Neural cell (in vitro differentiated cells): Measurements from ENCODE around the gene ACTN1. TPM values are rescaled to one million over a fixed set of nuclear protein-coding genes. Genes with fewer than 3 reads are reported as not detected.

Experiments used
- H2AFZ ChIP-seq: fragments of 200-600, 300-800 bp; sonication (generic), shearing (Covaris generic); 2 replicates; pipeline ENCODE4 v1.6.0; 2014; ENCODE audit warnings: low read depth, mild to moderate bottlenecking, antibody characterized with exemption, low read length, moderate library complexity
- H3F3A ChIP-seq: fragments of 200-600 bp; shearing (Covaris generic); 2 replicates; pipeline ENCODE4 v1.6.1; 2016; ENCODE audit warnings: mild to moderate bottlenecking, moderate library complexity, mixed read lengths, antibody characterized with exemption, low read length; ENCODE audit not compliant: insufficient read depth, poor library complexity, severe bottlenecking
- H3K27ac ChIP-seq: fragments of 200-600, 300-800 bp; sonication (generic), shearing (Covaris generic); 2 replicates; pipeline ENCODE4 v1.5.1; 2014; ENCODE audit warnings: mild to moderate bottlenecking, low read length, moderate library complexity
- H3K27me3 ChIP-seq: fragments of 300-800, 200-600 bp; sonication (generic), shearing (Covaris generic); 2 replicates; pipeline ENCODE4 v1.6.0; 2014; ENCODE audit warnings: mild to moderate bottlenecking, low read depth, low read length, moderate library complexity; ENCODE audit not compliant: insufficient read depth
- H3K36me3 ChIP-seq: fragments of 300-800, 200-600 bp; sonication (generic), shearing (Covaris generic); 2 replicates; pipeline ENCODE4 v1.5.1; 2014; ENCODE audit warnings: mild to moderate bottlenecking, antibody characterized with exemption, low read length, moderate library complexity; ENCODE audit not compliant: insufficient read depth
- H3K4me2 ChIP-seq: fragments of 300-800, 200-600 bp; sonication (generic), shearing (Covaris generic); 2 replicates; pipeline ENCODE4 v1.6.0; 2014; ENCODE audit warnings: mild to moderate bottlenecking, low read length
- H3K4me3 ChIP-seq: fragments of 300-800, 200-600 bp; sonication (generic), shearing (Covaris generic); 2 replicates; pipeline ENCODE4 v1.5.1; 2014; ENCODE audit warnings: mild to moderate bottlenecking, low read length, moderate library complexity
- H3K79me2 ChIP-seq: fragments of 200-600 bp; shearing (Covaris generic); replicated peaks from 2 replicates; pipeline ENCODE4 v1.6.0; 2014; ENCODE audit warnings: mild to moderate bottlenecking, low read length, moderate library complexity; ENCODE audit not compliant: insufficient read depth
- H3K9ac ChIP-seq: fragments of 300-800, 200-600 bp; sonication (generic), shearing (Covaris generic); 2 replicates; pipeline ENCODE4 v1.6.1; 2016; ENCODE audit warnings: mild to moderate bottlenecking, low read length, mixed read lengths
- H3K9me2 ChIP-seq: fragments of 200-600 bp; shearing (Covaris generic); 2 replicates; pipeline ENCODE4 v1.6.1; 2016; ENCODE audit warnings: mild to moderate bottlenecking, low read length, mixed read lengths; ENCODE audit not compliant: insufficient read depth
- H3K9me3 ChIP-seq: fragments of 200-600, 300-800 bp; sonication (generic), shearing (Covaris generic); 2 replicates; pipeline ENCODE4 v1.6.1; 2016; ENCODE audit warnings: mild to moderate bottlenecking, mixed run types, low read length, moderate library complexity, mixed read lengths
- H4K20me1 ChIP-seq: fragments of 200-600 bp; shearing (Covaris generic); 2 replicates; pipeline ENCODE4 v1.6.1; 2016; ENCODE audit warnings: mild to moderate bottlenecking, mixed run types; ENCODE audit not compliant: insufficient read depth
- EP300 ChIP-seq: fragments of 450-650 bp; conservative IDR thresholded peaks from 2 replicates; pipeline ENCODE4 v1.6.1; 2014; ENCODE audit warnings: antibody characterized with exemption, mild to moderate bottlenecking, moderate library complexity; ENCODE audit not compliant: poor library complexity, severe bottlenecking
- EZH2 ChIP-seq: fragments of 200-600, 300-800 bp; shearing (Covaris generic), sonication (generic); IDR thresholded peaks from 2 replicates; pipeline ENCODE4 v1.6.1; 2014; ENCODE audit warnings: antibody characterized with exemption, low read length, borderline replicate concordance, mild to moderate bottlenecking; ENCODE audit not compliant: insufficient read depth, poor library complexity, severe bottlenecking
- MXI1 ChIP-seq: fragments of 450-650 bp; conservative IDR thresholded peaks from 2 replicates; pipeline ENCODE4 v1.6.1; 2014; ENCODE audit warnings: antibody characterized with exemption, mild to moderate bottlenecking; ENCODE audit not compliant: poor library complexity, severe bottlenecking
- POLR2AphosphoS5 ChIP-seq: IDR thresholded peaks from 2 replicates; pipeline ENCODE4 v1.6.1; 2012
- RAD21 ChIP-seq: fragments of 450-650 bp; conservative IDR thresholded peaks from 2 replicates; pipeline ENCODE4 v1.6.1; 2014; ENCODE audit warnings: antibody characterized with exemption, mild to moderate bottlenecking, moderate library complexity
- SMC3 ChIP-seq: fragments of 450-650 bp; conservative IDR thresholded peaks from 2 replicates; pipeline ENCODE4 v1.6.1; 2014; ENCODE audit warnings: antibody characterized with exemption, mild to moderate bottlenecking, moderate library complexity; ENCODE audit not compliant: poor library complexity
- TAF1 ChIP-seq: IDR thresholded peaks from 2 replicates; pipeline ENCODE4 v1.6.1; 2012; ENCODE audit warnings: low read depth
- polyA plus RNA-seq: library from polyadenylated mRNA; depleted of rRNA; stranded (reverse); fragments of >200 nt; gene quantifications from 2 replicates; pipeline ENCODE4 v1.2.3, GENCODE V29; 2014
- TF ChIP-seq, protein P1 (sequence below): IDR thresholded peaks from 2 replicates; pipeline ENCODE4 v1.6.1; 2012; ENCODE audit warnings: borderline replicate concordance
- TF ChIP-seq, protein P2 (sequence below): fragments of 450-650 bp; IDR thresholded peaks from 2 replicates; pipeline ENCODE4 v1.5.1; 2014; ENCODE audit warnings: antibody characterized with exemption, mild to moderate bottlenecking, moderate library complexity; ENCODE audit not compliant: poor library complexity, severe bottlenecking

Gene ACTN1
- polyA plus RNA-seq, 1 donor from 2014 or later = 10.8 TPM

DNA sequence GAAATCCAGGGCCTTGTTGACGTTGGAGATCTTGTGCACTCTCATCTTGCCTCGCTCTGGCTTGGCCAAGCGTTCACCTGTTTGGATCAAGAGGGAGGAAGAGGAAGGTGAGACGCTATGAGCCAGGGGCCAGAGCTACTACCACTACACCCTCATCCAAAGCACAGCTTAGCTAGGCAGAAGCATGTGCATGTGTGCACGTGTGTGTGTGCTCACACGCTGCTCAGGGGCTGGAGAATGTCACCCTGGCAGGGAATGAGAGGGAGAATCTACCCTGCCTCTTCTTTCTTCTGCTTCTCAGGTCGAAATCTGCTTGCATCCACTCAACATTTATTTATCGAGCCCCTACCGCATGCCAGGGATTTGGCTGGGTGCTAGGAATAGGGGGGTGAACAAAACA is 58.1 kb downstream of the ACTN1 start:
- H3K36me3 ChIP-seq = no peaks in the 10 kb centered on the region
- TF ChIP-seq, protein P1, sequence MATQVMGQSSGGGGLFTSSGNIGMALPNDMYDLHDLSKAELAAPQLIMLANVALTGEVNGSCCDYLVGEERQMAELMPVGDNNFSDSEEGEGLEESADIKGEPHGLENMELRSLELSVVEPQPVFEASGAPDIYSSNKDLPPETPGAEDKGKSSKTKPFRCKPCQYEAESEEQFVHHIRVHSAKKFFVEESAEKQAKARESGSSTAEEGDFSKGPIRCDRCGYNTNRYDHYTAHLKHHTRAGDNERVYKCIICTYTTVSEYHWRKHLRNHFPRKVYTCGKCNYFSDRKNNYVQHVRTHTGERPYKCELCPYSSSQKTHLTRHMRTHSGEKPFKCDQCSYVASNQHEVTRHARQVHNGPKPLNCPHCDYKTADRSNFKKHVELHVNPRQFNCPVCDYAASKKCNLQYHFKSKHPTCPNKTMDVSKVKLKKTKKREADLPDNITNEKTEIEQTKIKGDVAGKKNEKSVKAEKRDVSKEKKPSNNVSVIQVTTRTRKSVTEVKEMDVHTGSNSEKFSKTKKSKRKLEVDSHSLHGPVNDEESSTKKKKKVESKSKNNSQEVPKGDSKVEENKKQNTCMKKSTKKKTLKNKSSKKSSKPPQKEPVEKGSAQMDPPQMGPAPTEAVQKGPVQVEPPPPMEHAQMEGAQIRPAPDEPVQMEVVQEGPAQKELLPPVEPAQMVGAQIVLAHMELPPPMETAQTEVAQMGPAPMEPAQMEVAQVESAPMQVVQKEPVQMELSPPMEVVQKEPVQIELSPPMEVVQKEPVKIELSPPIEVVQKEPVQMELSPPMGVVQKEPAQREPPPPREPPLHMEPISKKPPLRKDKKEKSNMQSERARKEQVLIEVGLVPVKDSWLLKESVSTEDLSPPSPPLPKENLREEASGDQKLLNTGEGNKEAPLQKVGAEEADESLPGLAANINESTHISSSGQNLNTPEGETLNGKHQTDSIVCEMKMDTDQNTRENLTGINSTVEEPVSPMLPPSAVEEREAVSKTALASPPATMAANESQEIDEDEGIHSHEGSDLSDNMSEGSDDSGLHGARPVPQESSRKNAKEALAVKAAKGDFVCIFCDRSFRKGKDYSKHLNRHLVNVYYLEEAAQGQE = no peak
- TF ChIP-seq MXI1 (no peak), SMC3 (no peak), EZH2 (no peak), EP300 (no peak), RAD21 (no peak), POLR2AphosphoS5 (no peak), TAF1 (no peak)
- TF ChIP-seq, protein P2, sequence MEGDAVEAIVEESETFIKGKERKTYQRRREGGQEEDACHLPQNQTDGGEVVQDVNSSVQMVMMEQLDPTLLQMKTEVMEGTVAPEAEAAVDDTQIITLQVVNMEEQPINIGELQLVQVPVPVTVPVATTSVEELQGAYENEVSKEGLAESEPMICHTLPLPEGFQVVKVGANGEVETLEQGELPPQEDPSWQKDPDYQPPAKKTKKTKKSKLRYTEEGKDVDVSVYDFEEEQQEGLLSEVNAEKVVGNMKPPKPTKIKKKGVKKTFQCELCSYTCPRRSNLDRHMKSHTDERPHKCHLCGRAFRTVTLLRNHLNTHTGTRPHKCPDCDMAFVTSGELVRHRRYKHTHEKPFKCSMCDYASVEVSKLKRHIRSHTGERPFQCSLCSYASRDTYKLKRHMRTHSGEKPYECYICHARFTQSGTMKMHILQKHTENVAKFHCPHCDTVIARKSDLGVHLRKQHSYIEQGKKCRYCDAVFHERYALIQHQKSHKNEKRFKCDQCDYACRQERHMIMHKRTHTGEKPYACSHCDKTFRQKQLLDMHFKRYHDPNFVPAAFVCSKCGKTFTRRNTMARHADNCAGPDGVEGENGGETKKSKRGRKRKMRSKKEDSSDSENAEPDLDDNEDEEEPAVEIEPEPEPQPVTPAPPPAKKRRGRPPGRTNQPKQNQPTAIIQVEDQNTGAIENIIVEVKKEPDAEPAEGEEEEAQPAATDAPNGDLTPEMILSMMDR = no peak
- no peak overlapping the region for H3K4me3 ChIP-seq
- H2AFZ ChIP-seq = no peak overlapping the region
- H3K9me3 ChIP-seq = no peaks in the 10 kb centered on the region
- no peak overlapping the region for H3K27ac ChIP-seq
- no peaks in the 10 kb centered on the region for H3F3A ChIP-seq
- H3K9me2 ChIP-seq = no peaks in the 10 kb centered on the region
- H3K4me2 ChIP-seq = no peak overlapping the region
- H4K20me1 ChIP-seq = no peaks in the 10 kb centered on the region
- no peaks in the 10 kb centered on the region for H3K27me3 ChIP-seq
- no peak overlapping the region for H3K9ac ChIP-seq
- no peaks in the 10 kb centered on the region for H3K79me2 ChIP-seq

DNA sequence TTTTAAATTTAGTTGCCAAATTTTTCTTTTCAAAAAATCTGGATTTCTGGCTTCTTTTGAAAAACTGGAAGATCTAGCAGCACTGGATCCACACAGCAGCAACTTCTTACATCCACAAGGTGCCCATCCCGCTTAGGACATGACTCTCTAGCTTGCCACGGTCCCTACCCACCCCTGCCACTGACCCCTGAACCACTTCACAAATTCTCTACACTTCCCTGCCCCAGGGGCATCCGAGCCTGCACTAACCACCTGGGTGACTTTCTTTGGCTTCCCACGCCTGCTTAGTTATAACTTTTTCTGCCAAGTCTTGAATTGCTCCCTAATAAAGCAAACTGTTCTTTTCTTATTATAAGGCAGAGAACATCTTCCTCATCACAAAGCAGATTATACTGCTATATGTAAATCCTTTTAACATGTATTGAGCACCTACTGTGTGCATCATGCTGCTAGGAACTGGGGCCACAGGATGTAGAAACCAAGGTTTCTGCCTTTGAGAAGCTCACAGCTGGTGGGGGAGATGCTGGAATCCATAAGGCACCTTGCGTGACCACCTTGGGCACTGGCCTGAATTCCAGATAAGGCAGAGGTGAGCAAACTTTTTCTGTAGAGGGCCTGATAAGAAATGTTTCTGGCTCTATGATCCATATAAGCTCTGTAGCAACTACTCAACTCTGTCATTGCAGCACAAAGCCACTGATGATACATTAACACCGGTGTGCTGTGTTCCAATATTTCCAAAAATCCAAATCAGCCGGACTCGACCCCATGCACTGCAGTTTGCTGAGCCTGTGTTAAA is 59.8 kb downstream of the ACTN1 start:
- Histone ChIP-seq H3K27ac (no peak overlapping the region), H3F3A (no peaks in the 10 kb centered on the region), H3K9ac (no peak overlapping the region), H3K4me2 (no peak overlapping the region), H4K20me1 (no peaks in the 10 kb centered on the region), H3K79me2 (no peaks in the 10 kb centered on the region), H3K9me2 (no peaks in the 10 kb centered on the region), H3K36me3 (no peaks in the 10 kb centered on the region), H3K4me3 (no peak overlapping the region), H3K9me3 (no peaks in the 10 kb centered on the region), H3K27me3 (no peaks in the 10 kb centered on the region), H2AFZ (no peak overlapping the region)
- no peak for TF ChIP-seq EP300
- TF ChIP-seq, protein P2 = no peak
- no peak for TF ChIP-seq RAD21
- TF ChIP-seq EZH2 = no peak
- no peak for TF ChIP-seq SMC3
- no peak for TF ChIP-seq TAF1
- TF ChIP-seq POLR2AphosphoS5 = no peak
- no peak for TF ChIP-seq MXI1
- TF ChIP-seq, protein P1 = no peak
